GM20000 (cell line): ENCODE results near the gene CAMSAP1.
"Not testable (repeated sequence)": the region's sequence is repeated elsewhere in the genome, so short reads cannot be mapped to it uniquely, and the experiment has no call there.

Experiments used
- DNase-seq: peaks from one replicate; pipeline ENCODE4 v3.0.0; 2012; ENCODE audit warnings: low spot score
- TF ChIP-seq, protein P1 (sequence below): IDR thresholded peaks from 2 replicates; pipeline ENCODE4 v1.5.1; 2012; ENCODE audit warnings: mild to moderate bottlenecking, control low read depth; ENCODE audit errors: extremely low read depth, missing control alignments

Gene CAMSAP1

DNA sequence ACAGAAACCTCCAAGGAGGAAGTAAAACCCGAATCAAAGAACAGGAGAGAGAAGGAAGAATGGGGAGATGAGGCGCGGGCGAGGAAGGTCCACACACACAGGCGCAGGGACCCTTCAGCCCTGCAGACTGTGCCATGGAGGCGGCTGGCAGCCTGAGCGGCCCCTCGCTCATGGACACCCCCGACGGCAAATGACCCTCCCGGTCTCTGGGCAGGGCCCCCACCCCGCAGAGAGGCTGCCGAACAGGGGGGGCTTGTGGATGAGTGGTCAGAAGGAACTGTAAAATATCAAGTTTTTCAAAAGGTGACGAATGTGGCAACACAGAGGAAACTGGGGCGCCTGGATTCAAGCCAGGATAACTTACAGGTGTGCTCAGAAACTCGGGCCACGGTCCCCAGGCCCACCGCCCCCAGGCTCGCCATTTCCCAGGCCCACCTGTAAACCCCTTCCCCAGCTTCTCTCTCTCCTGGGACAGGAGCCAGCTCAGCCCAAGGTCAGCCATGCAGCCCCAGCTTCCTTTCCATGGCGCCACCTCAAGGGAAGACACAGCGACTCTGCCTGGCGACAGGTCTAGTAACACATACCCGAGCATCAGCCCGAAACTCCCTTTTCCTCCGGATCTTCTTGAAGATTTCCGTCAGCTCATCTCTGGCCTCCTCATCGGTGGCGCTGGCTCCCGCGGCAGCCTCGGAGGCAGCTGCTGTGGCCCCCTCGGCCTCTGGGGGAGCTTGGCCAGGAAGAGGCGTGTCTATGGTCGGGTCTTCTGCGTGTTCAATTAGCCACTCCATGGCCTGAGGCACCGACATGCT is 37.3 kb upstream of the CAMSAP1 start:
- DNase-seq = no peak
- TF ChIP-seq, protein P1, sequence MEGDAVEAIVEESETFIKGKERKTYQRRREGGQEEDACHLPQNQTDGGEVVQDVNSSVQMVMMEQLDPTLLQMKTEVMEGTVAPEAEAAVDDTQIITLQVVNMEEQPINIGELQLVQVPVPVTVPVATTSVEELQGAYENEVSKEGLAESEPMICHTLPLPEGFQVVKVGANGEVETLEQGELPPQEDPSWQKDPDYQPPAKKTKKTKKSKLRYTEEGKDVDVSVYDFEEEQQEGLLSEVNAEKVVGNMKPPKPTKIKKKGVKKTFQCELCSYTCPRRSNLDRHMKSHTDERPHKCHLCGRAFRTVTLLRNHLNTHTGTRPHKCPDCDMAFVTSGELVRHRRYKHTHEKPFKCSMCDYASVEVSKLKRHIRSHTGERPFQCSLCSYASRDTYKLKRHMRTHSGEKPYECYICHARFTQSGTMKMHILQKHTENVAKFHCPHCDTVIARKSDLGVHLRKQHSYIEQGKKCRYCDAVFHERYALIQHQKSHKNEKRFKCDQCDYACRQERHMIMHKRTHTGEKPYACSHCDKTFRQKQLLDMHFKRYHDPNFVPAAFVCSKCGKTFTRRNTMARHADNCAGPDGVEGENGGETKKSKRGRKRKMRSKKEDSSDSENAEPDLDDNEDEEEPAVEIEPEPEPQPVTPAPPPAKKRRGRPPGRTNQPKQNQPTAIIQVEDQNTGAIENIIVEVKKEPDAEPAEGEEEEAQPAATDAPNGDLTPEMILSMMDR = no peak

GRCh38 chr9:135943604-135944003 is 36.3 kb upstream of the CAMSAP1 start:
- not testable (repeated sequence) for DNase-seq

GRCh38 chr9:135941288-135941995 is 34.1 kb upstream of the CAMSAP1 start:
- no peak for DNase-seq
- TF ChIP-seq, protein P1 = no peak

- TF ChIP-seq, protein P1 = no peak
- no peak for DNase-seq
These were observed 32.3 kb upstream of the CAMSAP1 start for GRCh38 chr9:135939351-135940265.

DNA sequence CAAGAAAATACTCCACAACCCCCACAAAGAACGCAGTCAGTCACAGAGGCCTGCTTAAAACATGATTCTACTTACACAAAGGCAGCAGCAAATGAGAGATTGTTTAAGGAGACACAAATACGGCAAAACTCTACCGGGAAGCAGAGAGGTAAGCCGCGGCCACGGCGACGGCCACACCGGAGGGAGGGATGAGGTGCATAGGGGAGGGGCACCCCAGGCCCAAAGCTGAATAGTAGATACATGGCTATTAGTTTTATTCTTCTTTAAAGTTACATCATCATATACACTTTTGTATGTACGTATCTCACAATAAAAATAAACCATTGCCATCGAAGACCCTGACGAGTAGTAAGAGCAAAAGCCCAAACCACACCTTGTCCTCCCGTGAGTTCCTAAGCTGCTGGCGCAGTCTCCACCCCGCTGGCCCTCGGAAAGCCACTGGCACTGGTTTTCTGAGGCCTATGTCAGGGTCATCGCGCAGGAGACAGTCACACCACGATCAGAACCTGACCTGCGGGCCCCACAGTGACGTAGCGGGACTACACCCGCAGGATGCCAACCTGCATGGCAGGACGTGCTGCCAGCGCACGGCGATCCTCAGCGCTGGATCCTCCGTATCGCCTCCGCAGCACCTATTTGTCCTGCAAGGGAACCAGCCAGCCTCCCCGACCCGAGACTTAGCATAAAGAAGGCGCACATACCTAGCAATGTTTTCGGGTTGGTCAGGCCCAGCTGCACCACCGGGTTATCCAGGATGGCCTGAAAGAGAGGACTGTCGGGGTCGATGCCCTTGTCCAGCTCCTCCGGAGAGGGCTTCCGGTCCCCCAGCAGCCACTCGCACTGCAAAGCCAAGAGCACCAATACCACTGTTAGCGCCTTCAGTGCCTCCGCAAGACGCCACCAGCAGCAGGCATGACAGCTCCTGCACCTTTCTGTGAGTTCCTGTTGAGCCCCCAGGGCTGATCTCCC is 30.5 kb upstream of the CAMSAP1 start:
- no peak for DNase-seq
- TF ChIP-seq, protein P1 = no peak

DNA sequence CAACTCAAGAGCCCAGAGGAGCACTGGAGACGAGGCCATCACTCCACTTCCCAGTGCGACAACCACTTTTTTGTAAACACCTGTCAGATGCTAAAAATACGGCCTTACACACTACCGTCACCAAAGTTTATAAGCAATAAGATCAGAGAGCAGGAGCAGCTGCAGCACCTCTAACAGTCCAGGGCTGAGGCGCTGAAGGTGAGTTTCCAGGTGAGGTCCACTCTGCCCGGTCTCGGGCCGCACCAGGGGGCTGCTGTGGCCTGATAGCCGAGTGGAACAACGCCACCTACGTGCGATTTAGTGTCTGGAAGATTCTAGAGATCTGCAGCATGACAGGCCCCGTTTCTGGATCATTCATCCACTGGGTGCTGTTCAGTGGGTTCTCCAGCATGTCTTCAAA is 25.8 kb upstream of the CAMSAP1 start:
- DNase-seq = no peak
- TF ChIP-seq, protein P1 = no peak

DNA sequence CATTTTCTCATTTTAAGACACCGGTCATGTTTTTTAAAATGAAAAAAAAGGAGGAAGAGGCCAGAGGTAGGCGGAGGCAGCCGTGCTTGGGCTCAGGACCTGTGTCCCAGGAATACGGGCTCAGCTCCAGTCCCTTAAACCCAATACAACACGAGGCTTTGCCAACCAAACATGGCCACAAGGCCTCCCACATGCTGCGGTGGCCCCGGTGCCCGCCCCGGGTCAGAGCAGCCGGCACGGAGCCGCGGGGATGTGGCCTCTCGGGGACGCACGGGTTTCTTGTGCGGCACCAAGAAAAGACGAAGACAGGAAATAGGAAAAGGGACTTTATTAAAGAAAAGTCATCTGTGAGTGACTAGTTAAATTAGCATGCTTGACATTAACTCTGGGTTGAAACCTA is 25.3 kb upstream of the CAMSAP1 start:
- TF ChIP-seq, protein P1 = no peak
- no peak for DNase-seq
